PC-3 (cell line): ENCODE measurements around the gene ANKS1A. TPM values are rescaled to one million over a fixed set of nuclear protein-coding genes. Genes with fewer than 3 reads are reported as not detected.

Experiments used
- ATAC-seq: fragments of 200-7000 bp; cut with Tn5 transposase; 2 replicates; pipeline ENCODE4 v1.9.1; 2020; ENCODE audit warnings: mild to moderate bottlenecking, moderate library complexity
- BruUV-seq: library from RNA; stranded (reverse); fragments of 400-500 nt; replicated peaks from 2 replicates; lab custom pipeline; 2021; lab: Mats Ljungman, UMichigan
- CTCF ChIA-PET: fragments of 300-600 bp; sonication (Branson Sonifier 250); formaldehyde crosslinking; loops from one replicate; lab custom pipeline; 2022; ENCODE audit warnings: antibody characterized with exemption; lab: Charles Lee
- POLR2A ChIA-PET: fragments of 300-600 bp; sonication (Branson Sonifier 250); formaldehyde crosslinking; loops from one replicate; lab custom pipeline; 2022; ENCODE audit warnings: antibody characterized with exemption; ENCODE audit not compliant: unreplicated experiment; lab: Charles Lee
- DNase-seq: peaks from one replicate; pipeline ENCODE4 v3.0.0-alpha.2; 2015
- H2AFZ ChIP-seq: fragments of 300-600 bp; sonication (generic); 2 replicates; pipeline ENCODE4 v1.6.0; 2016; ENCODE audit warnings: antibody characterized with exemption, low read length
- H3F3A ChIP-seq: fragments of 300-600 bp; sonication (generic); one replicate; pipeline ENCODE4 v1.6.0; 2017; ENCODE audit warnings: antibody characterized with exemption, low read length, control low read depth, mild to moderate bottlenecking; ENCODE audit not compliant: unreplicated experiment
- H3K27ac ChIP-seq: fragments of 300-600 bp; sonication (generic); 2 replicates; pipeline ENCODE4 v1.5.1; 2016; ENCODE audit warnings: mild to moderate bottlenecking, low read length
- H3K27me3 ChIP-seq: fragments of 300-600 bp; sonication (generic); 2 replicates; pipeline ENCODE4 v1.6.1; 2016; ENCODE audit warnings: low read length, mixed read lengths
- H3K36me3 ChIP-seq: fragments of 300-600 bp; sonication (generic); 2 replicates; pipeline ENCODE4 v1.6.1; 2016; ENCODE audit warnings: low read depth, mixed run types, low read length, mixed read lengths
- H3K4me1 ChIP-seq: fragments of 300-600 bp; sonication (generic); 2 replicates; pipeline ENCODE4 v1.5.1; 2016; ENCODE audit warnings: low read length; ENCODE audit not compliant: insufficient read depth
- H3K4me2 ChIP-seq: fragments of 300-600 bp; sonication (generic); 2 replicates; pipeline ENCODE4 v1.6.0; 2016; ENCODE audit warnings: low read length
- H3K4me3 ChIP-seq: fragments of 300-600 bp; sonication (generic); 2 replicates; pipeline ENCODE4 v1.5.1; 2016; ENCODE audit warnings: mild to moderate bottlenecking, low read length, mixed read lengths
- H3K79me2 ChIP-seq: fragments of 300-600 bp; sonication (generic); 2 replicates; pipeline ENCODE4 v1.6.1; 2017; ENCODE audit warnings: low read length, mixed read lengths
- H3K9ac ChIP-seq: fragments of 300-600 bp; sonication (generic); 2 replicates; pipeline ENCODE4 v1.6.0; 2016; ENCODE audit warnings: mild to moderate bottlenecking, low read length
- H3K9me2 ChIP-seq: fragments of 300-600 bp; sonication (generic); replicated peaks from 2 replicates; pipeline ENCODE4 v1.6.1; 2016; ENCODE audit warnings: mixed run types, low read length, mixed read lengths
- H3K9me3 ChIP-seq: fragments of 300-600 bp; sonication (generic); 2 replicates; pipeline ENCODE4 v1.6.1; 2016; ENCODE audit warnings: low read length, mixed read lengths
- H4K20me1 ChIP-seq: fragments of 300-600 bp; sonication (generic); 2 replicates; pipeline ENCODE4 v1.6.1; 2016; ENCODE audit warnings: low read length, mixed read lengths
- CTCF ChIP-seq: fragments of 300-600 bp; sonication (generic); conservative IDR thresholded peaks from 2 replicates; pipeline ENCODE4 v1.5.1; 2017; ENCODE audit warnings: antibody characterized with exemption, low read depth, mild to moderate bottlenecking, low read length
- EZH2 ChIP-seq: fragments of 300-600 bp; sonication (generic); IDR thresholded peaks from one replicate; pipeline ENCODE4 v1.6.1; 2017; ENCODE audit warnings: antibody characterized with exemption, mild to moderate bottlenecking, low read length; ENCODE audit not compliant: unreplicated experiment
- EZH2phosphoT487 ChIP-seq: fragments of 300-600 bp; sonication (generic); IDR thresholded peaks from 2 replicates; pipeline ENCODE4 v1.6.1; 2018; ENCODE audit warnings: mild to moderate bottlenecking, antibody characterized with exemption, low read length, borderline replicate concordance
- intact Hi-C: fragments of 100-400 bp; cut with micrococcal nuclease; formaldehyde crosslinking; loops from 2 replicates; pipeline ENCODE4 v1.9.0; 2023
- total RNA-seq: library from RNA; depleted of rRNA; stranded (reverse); fragments of >200 nt; gene quantifications from 2 replicates; pipeline ENCODE4 v1.2.3, GENCODE V29; 2014

Gene ANKS1A
- total RNA-seq, 1 experiment from 2014 or later, result 18.8 TPM

- DNase-seq (no peak), ATAC-seq (no peak)
- Histone ChIP-seq H3K79me2 (no peaks in the 10 kb centered on the region), H3K9me2 (no peaks in the 10 kb centered on the region), H3K27me3 (no peaks in the 10 kb centered on the region), H2AFZ (no peak overlapping the region), H4K20me1 (no peaks in the 10 kb centered on the region), H3K4me1 (no peaks in the 10 kb centered on the region), H3K9me3 (no peaks in the 10 kb centered on the region), H3K4me3 (no peak overlapping the region), H3K36me3 (no peaks in the 10 kb centered on the region), H3K27ac (no peak overlapping the region), H3K9ac (no peak overlapping the region), H3F3A (no peaks in the 10 kb centered on the region), H3K4me2 (no peak overlapping the region)
- BruUV-seq, result no TSS peak
- no peak for TF ChIP-seq CTCF
- TF ChIP-seq EZH2phosphoT487, result no peak
- no peak for TF ChIP-seq EZH2
- ChIA-PET CTCF (no interaction called here), POLR2A (no interaction called here)
- intact Hi-C loops, result no loop called here
Observed at GRCh38 chr6:35008858-35009257, 119.8 kb downstream of the ANKS1A start.

- Histone ChIP-seq H4K20me1 (no peaks in the 10 kb centered on the region), H3K4me3 (no peak overlapping the region), H3K9me2 (no peaks in the 10 kb centered on the region), H3F3A (no peaks in the 10 kb centered on the region), H3K36me3 (no peaks in the 10 kb centered on the region), H3K79me2 (no peaks in the 10 kb centered on the region), H3K27me3 (no peaks in the 10 kb centered on the region), H3K9me3 (no peaks in the 10 kb centered on the region), H3K4me2 (no peak overlapping the region), H3K9ac (no peak overlapping the region), H3K4me1 (peaks cover 20% of the 10 kb centered on the region), H3K27ac (no peak overlapping the region), H2AFZ (no peak overlapping the region)
- no TSS peak for BruUV-seq
- intact Hi-C loops, result no loop called here
- TF ChIP-seq CTCF, result no peak
- TF ChIP-seq EZH2, result no peak
- no peak for TF ChIP-seq EZH2phosphoT487
- POLR2A ChIA-PET, result no interaction called here
- no peak for ATAC-seq
- CTCF ChIA-PET, result no interaction called here
- DNase-seq, result no peak
Observed at GRCh38 chr6:35011096-35012041, 122.3 kb downstream of the ANKS1A start.

GRCh38 chr6:35013701-35014100 is 124.6 kb downstream of the ANKS1A start:
- intact Hi-C loops, result no loop called here
- Histone ChIP-seq H3K27ac (peak overlapping the region; percentile 78; the same call in 1 of the 2 replicates), H3K4me1 (peaks cover 20% of the 10 kb centered on the region), H3F3A (no peaks in the 10 kb centered on the region), H3K4me2 (no peak overlapping the region), H3K9me3 (no peaks in the 10 kb centered on the region), H3K27me3 (no peaks in the 10 kb centered on the region), H4K20me1 (no peaks in the 10 kb centered on the region), H3K4me3 (no peak overlapping the region), H3K79me2 (no peaks in the 10 kb centered on the region), H2AFZ (no peak overlapping the region), H3K36me3 (0 out of 2 replicates have a peak, but pooled peaks cover 7% of the 10 kb centered on the region), H3K9me2 (no peaks in the 10 kb centered on the region), H3K9ac (no peak overlapping the region)
- BruUV-seq, result no TSS peak
- TF ChIP-seq EZH2 (no peak), EZH2phosphoT487 (no peak), CTCF (no peak)
- DNase-seq, result no peak
- CTCF ChIA-PET, result no interaction called here
- ATAC-seq, result no peak
- POLR2A ChIA-PET, result no interaction called here
